Measurements from ENCODE around the gene FBP2.
"Not testable (repeated sequence)": the region's sequence is repeated elsewhere in the genome, so short reads cannot be mapped to it uniquely, and the experiment has no call there.

The FBP2 gene

DNA sequence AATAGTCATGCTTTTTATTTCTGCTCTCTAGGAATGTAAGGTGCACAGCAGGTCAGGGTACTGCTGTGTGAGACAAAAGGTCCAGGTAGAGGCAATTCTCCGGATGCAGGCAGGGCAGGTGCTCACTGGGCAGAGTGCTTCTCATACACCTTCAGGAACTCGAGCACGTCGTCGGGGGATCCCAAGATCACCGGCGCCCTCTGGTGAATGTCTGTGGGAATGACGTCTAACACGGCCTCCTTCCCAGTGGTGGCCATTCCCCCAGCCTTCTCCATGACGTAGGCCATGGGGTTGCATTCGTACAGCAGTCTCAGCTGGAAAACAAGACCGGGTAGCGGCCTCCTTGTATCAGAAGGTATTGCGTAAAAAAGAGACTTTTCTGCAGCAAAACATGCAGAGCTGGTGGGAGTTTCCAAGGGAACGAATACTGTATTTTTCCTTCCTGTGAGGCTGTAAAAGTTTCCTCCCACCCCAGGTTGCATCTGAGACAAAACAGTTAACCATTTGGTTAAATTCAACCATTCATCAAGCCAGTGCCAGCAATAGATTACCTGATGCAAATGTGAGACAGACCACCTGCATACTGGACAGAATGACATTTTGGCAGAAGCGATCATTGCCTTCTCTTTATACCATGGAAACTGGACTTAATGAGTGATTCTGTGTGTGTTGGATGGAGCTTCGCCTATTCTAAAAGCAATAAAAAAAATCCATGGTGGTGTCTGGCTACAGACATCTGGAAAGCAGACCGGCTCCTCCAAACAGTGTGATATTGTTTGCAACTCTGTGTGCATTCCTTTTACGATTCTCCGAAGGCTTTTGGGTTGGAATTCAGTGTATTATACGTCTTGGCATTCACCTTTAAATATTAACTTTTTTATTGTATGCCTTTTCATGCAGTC, 9.9 kb upstream of the FBP2 start:
- peak; percentile 85 for FAIRE-seq

DNA sequence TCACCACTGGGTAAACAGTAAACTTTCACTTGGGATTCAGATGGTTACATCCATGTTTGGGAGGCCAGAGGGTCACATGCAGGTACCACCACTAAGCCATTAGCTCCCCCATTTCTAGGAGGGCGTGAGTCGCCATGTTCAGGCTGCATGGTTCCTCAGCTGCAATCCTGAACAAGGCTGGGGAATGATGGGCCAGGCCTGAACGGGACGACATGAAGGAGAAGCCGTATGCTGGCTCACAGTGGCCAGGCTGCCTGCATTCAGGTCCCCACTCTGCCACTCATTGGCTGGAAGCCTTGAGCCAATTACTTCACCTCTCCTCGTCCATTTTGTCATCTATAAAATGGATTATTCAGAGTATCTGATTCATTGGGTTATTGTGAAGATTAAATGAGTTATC, 9.0 kb upstream of the FBP2 start:
- no peak for FAIRE-seq

DNA sequence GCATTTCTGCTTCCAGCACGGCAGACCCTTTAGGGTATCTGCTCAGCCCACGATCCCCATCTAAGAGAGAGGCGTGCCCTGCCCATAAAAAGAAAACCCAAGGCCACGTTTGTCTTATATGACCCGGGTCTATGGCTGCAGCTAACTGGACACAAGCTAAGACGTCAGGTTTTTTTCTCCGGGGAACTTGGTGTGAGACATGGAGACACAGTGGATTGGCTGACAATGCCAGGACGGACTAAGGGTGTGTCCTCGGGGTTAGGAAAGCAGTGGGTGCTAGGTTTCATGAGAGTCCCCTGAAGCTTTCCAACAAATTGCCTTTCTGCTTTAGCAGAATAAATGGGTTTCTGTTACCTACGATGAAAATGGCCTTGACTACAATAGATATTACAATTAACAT, 7.1 kb upstream of the FBP2 start:
- FAIRE-seq: no peak

DNA sequence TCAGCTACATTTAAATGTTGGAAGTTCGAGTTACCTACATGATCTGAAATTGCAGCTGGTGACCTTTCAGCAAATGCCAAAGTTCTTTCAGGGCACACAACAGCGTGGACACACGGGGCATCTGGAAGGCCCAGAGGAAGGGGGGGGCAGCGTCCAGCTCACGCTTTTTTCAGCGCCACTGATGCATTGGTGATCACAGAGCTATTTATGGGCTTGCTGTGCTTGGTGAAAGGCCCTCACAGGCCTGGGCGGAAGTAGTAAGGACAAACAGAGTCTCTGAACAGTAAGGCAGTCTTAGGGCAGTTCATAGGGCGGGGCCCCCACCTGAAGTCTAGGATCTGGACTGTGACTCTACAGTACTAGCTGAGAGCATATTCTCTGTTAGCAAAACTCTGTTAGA, 6.6 kb upstream of the FBP2 start:
- FAIRE-seq: no peak

DNA sequence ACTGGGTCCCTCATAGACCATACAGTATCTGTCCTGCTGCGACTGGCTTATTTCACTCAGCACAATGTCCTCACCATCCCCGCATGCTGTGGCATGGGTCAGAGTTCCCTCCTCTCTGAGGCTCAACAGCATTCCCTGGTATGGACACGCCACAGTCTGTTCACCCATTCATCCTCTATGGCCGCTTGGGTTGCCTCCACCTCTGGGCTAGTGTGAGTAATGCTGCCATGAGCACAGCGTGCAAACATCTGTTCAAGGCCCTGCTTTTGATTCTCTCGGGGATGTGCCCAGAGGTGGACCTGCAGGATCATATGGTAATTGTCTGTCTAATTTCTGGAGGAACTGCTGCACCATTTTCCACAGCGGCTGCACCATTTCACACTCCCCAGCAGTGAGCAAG, 5.5 kb upstream of the FBP2 start:
- no peak for FAIRE-seq

DNA sequence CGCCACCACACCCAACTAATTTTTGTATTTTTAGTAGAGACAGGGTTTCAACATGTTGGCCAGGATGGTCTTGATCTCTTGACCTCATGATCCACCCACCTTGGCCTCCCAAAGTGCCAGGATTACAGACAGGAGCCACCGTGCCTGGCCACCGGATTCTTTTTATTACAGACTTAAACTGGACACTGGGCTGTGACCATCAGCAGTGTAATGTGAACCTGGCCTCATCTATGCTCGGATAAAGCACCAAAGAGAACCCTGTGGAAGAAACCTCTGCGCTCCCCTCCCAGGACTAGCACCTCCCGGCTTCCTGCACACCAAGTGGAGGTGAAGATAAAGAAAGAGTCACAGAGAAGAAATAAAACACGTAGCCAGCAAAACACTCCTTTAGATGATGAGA, 941 bp downstream of the FBP2 start:
- FAIRE-seq: not testable (repeated sequence)

DNA sequence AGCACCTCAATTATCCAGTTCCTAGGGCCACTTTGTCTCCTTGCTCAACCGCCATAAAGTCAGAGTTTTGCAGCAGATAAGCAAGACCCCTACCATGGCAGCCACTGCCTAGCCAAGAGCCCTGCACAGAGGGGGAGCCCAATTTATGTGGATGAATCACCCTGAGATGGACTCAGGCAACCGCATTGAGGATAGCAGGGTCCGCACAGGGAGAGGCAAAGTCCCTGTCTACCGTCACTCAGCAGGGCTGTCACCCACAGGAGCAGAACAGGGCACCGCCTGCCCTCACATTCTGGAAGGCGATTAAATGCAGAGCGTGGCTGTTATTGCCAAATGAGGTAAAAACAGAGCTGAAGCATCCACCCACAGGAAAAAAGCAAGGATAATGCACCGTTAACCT, 1.7 kb downstream of the FBP2 start:
- no peak for FAIRE-seq

DNA sequence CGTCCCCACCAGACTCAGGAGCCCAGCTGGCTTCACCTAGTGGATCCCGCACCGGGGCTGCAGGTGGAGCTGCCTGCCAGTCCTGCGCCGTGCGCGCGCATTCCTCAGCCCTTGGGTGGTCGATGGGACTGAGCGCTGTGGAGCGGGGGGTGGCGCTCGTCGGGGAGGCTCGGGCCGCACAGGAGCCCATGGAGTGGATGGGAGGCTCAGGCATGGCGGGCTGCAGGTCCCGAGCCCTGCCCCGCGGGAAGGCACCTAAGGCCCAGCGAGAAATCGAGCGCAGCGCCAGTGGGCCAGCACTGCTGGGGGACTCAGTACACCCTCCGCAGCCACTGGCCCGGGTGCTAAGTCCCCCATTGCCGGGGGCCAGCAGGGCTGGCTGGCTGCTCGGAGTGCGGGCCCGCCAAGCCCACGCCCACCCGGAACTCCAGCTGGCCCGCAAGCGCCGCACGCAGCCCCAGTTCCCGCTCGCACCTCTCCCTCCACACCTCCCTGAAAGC, 2.5 kb downstream of the FBP2 start:
- FAIRE-seq: not testable (repeated sequence)

DNA sequence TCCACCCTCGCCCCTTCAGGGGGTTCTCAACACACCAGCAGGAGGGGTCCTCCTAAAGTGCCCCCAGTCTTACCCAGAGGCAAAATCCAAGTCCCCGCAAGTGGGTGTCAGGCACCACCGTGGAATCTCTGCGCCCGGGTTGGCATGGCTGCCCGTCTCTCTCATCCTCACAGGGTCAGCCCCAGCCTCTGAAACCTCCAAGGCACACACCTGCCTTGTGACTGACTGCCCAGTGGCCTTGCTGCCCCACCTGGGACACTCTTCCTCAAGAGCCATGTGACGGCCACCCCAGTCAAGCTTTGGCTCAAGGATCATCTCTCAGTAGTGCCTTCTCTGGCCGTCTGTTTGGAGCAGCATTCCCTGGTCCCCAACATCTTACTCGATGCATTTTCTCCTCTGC, 4.9 kb downstream of the FBP2 start:
- FAIRE-seq: no peak

DNA sequence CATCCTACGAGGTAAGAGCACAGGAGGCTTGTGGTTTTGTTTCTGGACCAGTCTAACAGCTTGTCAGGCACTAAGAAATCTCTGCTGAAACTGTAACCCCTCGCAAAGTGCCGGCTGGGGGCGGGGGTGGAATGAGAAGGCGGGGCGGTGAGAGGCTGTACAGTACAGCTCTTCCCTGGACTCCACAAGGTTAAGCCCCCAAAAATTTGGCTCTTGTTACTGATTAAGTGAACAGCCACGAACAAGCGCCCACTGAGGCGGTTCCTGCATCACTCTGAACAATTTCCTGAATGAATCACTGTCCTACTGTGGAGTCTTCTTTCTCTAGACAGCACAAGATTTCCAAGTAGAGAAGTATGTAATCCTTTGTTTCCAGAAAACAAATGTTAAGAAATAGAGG, 6.8 kb downstream of the FBP2 start:
- FAIRE-seq: no peak

DNA sequence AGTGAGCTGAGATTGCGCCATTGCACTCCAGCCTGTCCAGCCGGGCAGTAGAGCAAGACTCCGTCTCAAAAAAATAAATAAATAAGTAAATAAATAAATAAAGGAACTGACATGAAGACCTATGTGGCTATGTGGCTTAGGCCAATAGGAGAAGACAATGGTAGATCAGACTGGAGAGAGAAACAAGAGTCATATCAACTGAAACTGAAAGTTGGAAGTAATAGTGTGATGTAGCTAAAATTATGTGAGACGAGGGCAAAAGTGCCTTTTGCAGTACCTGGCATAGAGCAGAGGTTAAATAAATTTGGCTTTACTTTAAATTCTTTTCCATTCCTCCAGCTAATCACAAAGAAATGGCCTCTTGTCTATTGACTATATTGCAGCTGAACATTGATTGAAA, 7.3 kb downstream of the FBP2 start:
- no peak for FAIRE-seq

DNA sequence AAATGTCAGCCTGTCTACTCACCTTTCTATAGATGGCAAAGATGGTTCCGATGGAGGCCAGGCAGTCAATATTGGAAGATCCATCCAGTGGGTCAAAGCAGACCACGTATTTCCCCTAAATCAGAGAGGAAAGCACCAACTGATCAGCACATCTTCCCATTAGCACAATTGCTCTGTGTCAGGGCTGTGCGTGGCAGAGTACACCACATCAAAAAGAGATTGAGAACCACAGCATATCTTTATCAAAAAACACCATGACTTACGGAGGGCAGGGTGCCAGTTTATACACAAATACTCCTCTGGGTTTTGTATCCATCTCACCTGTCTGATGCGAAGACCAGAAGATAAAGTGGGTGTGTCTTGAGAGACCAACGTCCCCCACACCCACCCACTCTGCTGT, 9.1 kb downstream of the FBP2 start:
- FAIRE-seq: no peak

DNA sequence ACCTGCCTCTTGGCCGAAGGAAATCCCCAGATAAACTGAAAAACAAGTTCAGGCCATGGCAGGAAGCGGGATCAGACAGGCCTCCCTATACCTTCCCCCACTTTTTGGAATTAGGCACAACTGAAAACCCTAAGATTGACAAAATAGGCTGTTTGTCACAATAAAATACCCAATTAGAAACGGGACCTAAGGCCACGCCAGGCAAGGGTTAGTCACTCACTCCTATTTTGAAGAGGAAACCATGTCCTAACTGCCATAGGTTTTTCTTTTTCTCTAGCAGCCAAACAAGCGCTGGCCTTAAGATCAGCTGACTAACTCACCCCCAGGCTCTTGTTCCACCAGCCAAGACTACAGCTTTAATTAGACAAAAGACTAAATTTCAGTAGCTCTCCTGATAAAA, 11.9 kb downstream of the FBP2 start:
- no peak for FAIRE-seq

DNA sequence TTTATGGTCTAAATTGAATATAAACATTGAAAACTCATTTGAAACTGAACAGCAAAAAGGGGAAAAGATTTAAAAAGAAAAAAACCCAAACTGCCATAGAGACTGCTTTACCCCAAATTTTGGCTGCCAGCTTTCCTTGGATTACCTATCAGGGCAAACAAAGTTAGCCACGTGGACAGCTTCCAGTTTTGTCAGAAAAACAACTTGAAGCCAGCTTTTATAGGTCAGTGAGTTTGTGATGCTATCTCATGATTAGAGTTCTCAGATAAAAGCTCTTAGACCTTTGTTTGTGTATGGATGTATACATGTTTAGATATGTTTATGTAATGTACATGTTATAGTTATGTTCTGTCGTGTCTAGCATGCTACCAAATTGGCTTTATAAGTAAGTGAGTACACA, 16.1 kb downstream of the FBP2 start:
- FAIRE-seq: no peak

DNA sequence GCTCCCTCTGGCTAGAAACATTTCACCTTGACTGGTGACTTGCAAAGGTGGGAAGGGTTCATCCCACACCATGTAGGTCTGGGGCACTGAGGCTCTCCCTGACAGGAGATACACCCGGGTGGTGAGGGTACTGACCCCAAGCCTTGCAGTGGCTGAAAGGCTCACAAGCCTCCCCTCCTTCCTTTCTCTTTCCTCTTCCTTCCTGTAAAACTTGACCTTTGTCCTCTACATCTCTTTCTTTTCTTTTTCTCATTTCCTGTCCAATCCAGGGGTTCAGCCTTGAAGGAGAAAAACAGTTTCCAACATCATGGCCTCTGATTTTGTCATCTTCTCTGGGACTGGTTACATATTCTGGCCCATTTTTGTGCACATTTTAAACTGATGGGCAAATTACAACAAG, 16.6 kb downstream of the FBP2 start:
- FAIRE-seq: no peak

DNA sequence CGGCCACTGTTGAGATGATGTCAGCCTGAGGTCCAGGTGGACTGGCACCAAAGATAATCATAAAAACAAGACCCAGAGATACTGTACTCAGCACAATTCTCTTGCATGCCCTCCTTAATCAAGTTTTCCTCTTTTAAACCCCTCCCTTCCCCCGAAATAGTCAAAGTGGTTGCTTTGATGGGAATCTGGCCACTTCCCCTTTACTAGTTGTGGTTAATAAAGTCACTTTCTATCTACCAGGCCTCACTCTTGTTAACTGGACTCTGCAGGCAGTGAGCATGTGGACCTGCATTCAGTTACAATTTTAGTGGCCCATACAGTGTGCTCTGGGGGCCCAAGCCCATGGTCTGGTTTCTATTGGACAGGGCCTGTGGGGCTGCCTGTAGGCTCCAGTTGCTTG, 17.5 kb downstream of the FBP2 start:
- no peak for FAIRE-seq

DNA sequence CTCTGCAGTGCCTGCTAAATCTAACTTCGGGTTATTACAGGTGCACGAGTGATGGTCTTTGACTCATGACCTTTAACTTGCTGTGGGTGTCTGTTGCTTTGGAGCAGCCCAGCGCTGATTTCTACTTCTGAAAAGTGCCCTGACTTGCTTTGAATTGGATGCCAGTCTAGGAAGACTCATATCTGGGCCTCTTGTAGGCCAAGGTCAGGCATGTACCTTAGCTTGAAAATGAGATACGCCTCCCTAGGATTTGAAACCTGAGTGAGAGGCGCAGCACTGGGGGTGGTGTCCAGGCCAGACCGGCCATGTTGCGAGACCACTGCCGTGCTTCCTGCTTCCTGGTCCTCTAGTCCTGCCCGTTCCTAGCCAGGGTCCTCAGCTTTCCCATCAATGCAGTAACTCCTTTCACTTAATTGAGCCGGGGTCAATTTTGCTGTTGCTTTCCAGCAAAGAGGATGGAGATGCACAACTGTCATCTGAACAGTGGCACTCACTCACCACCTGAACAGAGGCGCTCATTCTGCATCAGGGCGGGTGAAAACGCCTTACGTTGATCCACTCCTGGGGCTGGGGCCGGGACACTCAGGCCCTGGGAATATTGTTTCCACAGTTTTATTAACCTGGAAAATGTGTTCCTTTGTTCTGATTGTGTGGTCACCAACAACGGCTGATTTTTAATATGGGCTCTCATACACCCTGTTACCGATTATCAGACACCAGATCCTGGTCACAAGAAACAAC, 24.5 kb downstream of the FBP2 start:
- FAIRE-seq: no peak

DNA sequence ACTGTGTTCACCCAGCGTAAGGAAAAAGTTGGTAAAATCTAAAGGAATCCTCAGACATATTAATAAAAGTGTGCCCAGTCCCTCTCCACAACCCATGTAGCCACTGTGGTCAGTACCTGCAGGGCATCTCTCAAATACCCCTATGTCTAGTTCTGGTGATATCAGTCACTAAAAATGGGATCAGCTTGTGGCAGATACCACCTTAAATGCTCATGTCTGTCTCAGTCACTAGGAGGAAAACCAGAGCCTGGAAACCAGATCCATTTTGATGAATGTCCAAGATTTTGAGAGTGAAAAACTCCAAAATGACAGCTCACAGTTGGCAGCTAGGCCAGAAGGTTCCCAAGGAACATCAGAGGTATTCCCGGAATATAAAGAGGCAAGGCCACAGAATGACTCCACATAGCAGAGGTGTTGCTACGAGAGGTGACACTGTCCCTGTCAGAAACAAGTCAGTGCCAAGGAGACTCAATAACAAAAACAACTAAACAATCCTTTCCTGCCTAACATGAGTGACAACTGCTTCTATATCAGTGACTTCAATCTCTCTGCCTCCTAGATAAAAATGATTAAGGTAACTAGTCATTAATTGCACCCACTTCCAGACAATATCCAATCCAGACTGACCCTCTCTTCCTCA, 25.3 kb downstream of the FBP2 start:
- no peak for FAIRE-seq

DNA sequence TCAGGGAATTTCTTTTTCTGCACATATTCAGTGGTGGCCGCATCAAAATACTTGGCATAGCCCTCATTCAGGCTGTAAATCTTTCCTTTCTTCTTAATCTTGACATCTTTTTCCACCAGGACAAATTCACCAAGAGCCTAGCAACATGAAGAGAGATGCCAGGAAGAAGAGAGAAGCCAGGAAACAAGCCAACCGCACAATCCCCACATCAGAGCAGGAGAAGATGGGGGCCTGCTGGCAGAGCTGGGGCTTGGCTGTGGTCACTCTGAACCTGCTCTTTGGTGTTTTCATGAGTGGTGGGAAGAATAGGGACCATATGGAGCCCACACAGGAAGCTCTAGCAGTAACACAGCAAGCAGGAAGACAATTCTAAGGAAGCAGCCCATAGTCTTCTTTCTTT, 26.4 kb downstream of the FBP2 start:
- FAIRE-seq: no peak

DNA sequence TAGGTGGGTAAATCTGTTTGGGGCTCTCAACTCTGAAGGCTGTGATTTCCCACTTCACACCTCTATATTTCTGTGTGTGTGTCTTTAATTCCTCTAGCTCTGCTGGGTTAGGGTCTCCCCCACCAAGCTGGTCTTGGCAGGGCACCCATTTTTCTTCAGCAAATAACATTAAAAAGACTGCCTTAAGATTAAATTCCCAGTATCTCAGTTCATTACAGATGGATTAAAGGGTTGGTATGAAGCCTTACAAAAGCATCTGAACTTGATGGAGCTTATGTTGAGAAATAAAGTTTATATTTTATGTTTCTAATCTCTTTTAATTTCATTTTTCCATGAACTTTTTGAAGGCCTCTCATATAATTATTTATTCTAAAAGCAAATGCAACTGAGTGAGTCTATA, 27.1 kb downstream of the FBP2 start:
- FAIRE-seq: no peak

DNA sequence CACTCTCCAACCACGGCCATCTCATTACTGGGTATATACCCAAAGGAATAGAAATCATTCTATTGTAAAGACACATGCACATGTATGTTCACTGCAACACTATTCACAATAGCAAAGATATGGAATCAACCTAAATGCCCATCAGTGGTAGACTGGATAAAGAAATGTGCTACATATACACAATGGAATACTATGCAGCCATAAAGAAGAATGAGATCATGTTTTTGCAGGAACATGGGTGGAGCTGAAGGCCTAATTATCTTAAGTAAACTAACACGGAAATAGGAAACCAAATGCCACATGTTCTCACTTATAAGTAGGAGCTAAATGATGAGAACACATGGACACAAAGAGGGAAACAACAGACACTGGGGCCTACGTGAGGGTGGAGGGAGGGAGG, 29.3 kb downstream of the FBP2 start:
- FAIRE-seq: not testable (repeated sequence)

DNA sequence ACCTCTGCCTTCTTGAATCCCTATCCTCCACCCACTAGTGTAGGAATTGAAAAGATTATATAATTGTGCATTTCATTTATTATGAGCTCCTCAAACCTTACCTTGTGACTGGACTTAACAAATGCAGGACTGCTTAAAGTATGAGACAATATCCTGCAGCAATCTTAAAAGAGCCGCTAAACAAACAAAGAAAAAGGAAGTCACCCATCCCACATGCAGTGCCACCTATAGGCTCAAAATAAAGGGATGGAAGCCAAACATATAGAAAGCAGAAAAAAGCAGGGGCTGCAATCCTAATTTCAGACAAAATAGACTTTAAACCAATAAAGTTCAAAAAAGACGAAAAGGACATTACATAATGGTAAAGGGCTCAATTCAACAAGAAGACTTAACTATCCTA, 30.1 kb downstream of the FBP2 start:
- FAIRE-seq: no peak

DNA sequence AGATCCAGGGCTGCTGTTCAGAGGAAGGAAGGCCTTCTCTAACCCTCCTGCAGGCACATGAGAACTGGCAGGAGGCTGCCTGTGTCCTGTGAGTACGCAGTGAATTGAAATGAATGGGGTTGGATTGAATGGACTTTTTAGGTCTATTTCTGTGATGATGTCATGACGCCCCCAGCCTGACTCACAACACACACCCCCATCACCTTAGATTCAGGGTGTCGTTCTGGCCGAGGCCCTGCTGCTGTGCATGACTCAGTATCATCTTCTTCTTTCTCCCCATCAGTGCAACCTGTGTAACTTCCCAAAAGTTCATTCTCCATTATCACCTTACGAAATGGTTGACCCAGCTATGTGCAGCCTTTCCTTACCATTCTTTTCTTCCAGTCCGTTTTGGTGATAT, 33.4 kb downstream of the FBP2 start:
- no peak for FAIRE-seq

DNA sequence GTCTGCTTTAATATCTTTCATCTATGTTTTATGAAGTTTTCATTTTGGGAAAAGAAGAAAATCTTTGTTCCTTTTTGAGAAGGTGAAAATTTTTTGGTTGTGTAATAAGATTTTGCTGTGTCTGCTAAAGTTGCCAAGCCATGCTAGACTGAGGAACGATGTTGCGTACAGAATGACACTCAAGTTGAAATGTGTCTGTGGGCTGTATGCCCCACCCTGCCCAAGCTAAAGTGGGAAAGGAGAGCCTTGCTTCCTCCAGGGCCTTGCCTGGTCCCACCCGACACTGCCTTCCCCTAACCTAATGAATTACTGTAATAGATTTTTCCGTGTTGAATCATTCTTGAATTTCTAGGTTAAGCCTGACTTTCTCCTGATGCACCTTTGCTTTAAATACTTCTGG, 36.2 kb downstream of the FBP2 start:
- FAIRE-seq: no peak

Data from endometrium (tissue), 2 donors.